ENCODE measurements around the gene SPON2.

Gene SPON2

GRCh38 chr4:1172228-1172851 is at the start of gene SPON2:
Gene SPON2, minus strand, starts transcription at chr4:1172583.
- in situ Hi-C loops (cut with MboI; ENCODE audit: low sequenced_read_pairs), result no loop called here

- in situ Hi-C loops (cut with MboI; ENCODE audit: low sequenced_read_pairs), result no loop called here
Observed at GRCh38 chr4:1221155-1221870, 48.9 kb upstream of the SPON2 start.

- in situ Hi-C loops (cut with MboI; ENCODE audit: low sequenced_read_pairs), result no loop called here
Observed at GRCh38 chr4:1220566-1220965, 48.2 kb upstream of the SPON2 start.

- in situ Hi-C loops (cut with MboI; ENCODE audit: low sequenced_read_pairs), result no loop called here
Observed at GRCh38 chr4:1219566-1219950, 47.2 kb upstream of the SPON2 start.

GRCh38 chr4:1218634-1219565 is 46.5 kb upstream of the SPON2 start:
- in situ Hi-C loops (cut with MboI; ENCODE audit: low sequenced_read_pairs), result no loop called here

- in situ Hi-C loops (cut with MboI; ENCODE audit: low sequenced_read_pairs), result no loop called here
Observed at GRCh38 chr4:1217366-1217765, 45.0 kb upstream of the SPON2 start.

GRCh38 chr4:1216869-1217294 is 44.5 kb upstream of the SPON2 start:
- in situ Hi-C loops (cut with MboI; ENCODE audit: low sequenced_read_pairs), result no loop called here

- in situ Hi-C loops (cut with MboI; ENCODE audit: low sequenced_read_pairs), result no loop called here
Observed at GRCh38 chr4:1216076-1216614, 43.8 kb upstream of the SPON2 start.

GRCh38 chr4:1215141-1216075 is 43.0 kb upstream of the SPON2 start:
- in situ Hi-C loops (cut with MboI; ENCODE audit: low sequenced_read_pairs), result no loop called here

GRCh38 chr4:1214101-1215095 is 42.0 kb upstream of the SPON2 start:
- in situ Hi-C loops (cut with MboI; ENCODE audit: low sequenced_read_pairs), result no loop called here

- in situ Hi-C loops (cut with MboI; ENCODE audit: low sequenced_read_pairs), result no loop called here
Observed at GRCh38 chr4:1213336-1213995, 41.1 kb upstream of the SPON2 start.

- in situ Hi-C loops (cut with MboI; ENCODE audit: low sequenced_read_pairs), result no loop called here
Observed at GRCh38 chr4:1212546-1213335, 40.4 kb upstream of the SPON2 start.

GRCh38 chr4:1211891-1212545 is 39.6 kb upstream of the SPON2 start:
- in situ Hi-C loops (cut with MboI; ENCODE audit: low sequenced_read_pairs), result no loop called here

GRCh38 chr4:1211371-1211770 is 39.0 kb upstream of the SPON2 start:
- in situ Hi-C loops (cut with MboI; ENCODE audit: low sequenced_read_pairs), result no loop called here

- in situ Hi-C loops (cut with MboI; ENCODE audit: low sequenced_read_pairs), result no loop called here
Observed at GRCh38 chr4:1210971-1211370, 38.6 kb upstream of the SPON2 start.

- in situ Hi-C loops (cut with MboI; ENCODE audit: low sequenced_read_pairs), result no loop called here
Observed at GRCh38 chr4:1210241-1210841, 38.0 kb upstream of the SPON2 start.

- in situ Hi-C loops (cut with MboI; ENCODE audit: low sequenced_read_pairs), result no loop called here
Observed at GRCh38 chr4:1209821-1210220, 37.4 kb upstream of the SPON2 start.
